Neuronal stem cell (in vitro differentiated cells): ENCODE data around the gene DKK2.

Experiments used
- DNase-seq: peaks from one replicate; pipeline ENCODE4 v3.0.0-alpha.2; 2013; ENCODE audit warnings: low spot score
- H2AFZ ChIP-seq: one replicate; pipeline ENCODE4 v1.6.1; 2013; ENCODE audit warnings: mild to moderate bottlenecking, low read length, inconsistent platforms
- H2AK5ac ChIP-seq: 2 replicates; pipeline ENCODE4 v1.6.1; 2013; ENCODE audit warnings: low read depth, mild to moderate bottlenecking, inconsistent platforms, low read length, moderate library complexity, mixed read lengths
- H2BK120ac ChIP-seq: 2 replicates; pipeline ENCODE4 v1.6.1; 2013; ENCODE audit warnings: low read depth, mild to moderate bottlenecking, inconsistent platforms, low read length, moderate library complexity, mixed read lengths
- H2BK12ac ChIP-seq: one replicate; pipeline ENCODE4 v1.6.1; 2013; ENCODE audit warnings: low read length, inconsistent platforms
- H2BK15ac ChIP-seq: 2 replicates; pipeline ENCODE4 v1.6.1; 2013; ENCODE audit warnings: mild to moderate bottlenecking, low read length, inconsistent platforms, mixed read lengths
- H2BK5ac ChIP-seq: one replicate; pipeline ENCODE4 v1.6.1; 2013; ENCODE audit warnings: inconsistent platforms, mild to moderate bottlenecking, low read length, moderate library complexity
- H3K14ac ChIP-seq: one replicate; pipeline ENCODE4 v1.6.1; 2013; ENCODE audit warnings: low read length, inconsistent platforms
- H3K18ac ChIP-seq: 2 replicates; pipeline ENCODE4 v1.6.1; 2013; ENCODE audit warnings: low read length, inconsistent platforms
- H3K23ac ChIP-seq: 2 replicates; pipeline ENCODE4 v1.6.1; 2013; ENCODE audit warnings: low read depth, mild to moderate bottlenecking, mixed read lengths, low read length, inconsistent platforms; ENCODE audit not compliant: poor library complexity
- H3K27ac ChIP-seq: replicated peaks from 3 replicates; pipeline ENCODE4 v1.5.1; 2013; ENCODE audit warnings: low read length, inconsistent platforms
- H3K27me3 ChIP-seq, 3 experiments: 2 replicates each; pipeline ENCODE4 v1.6.1; 2013; ENCODE audit warnings: low read length in 3 of 3, mild to moderate bottlenecking in 2 of 3, inconsistent platforms in 1 of 3, low read depth in 1 of 3, mixed read lengths in 1 of 3, moderate library complexity in 1 of 3; ENCODE audit not compliant: control insufficient read depth in 3 of 3, insufficient read depth in 3 of 3
- H3K36me3 ChIP-seq, 2 donors: replicated peaks in 1 of 2; 2 replicates each; pipeline ENCODE4 v1.6.1; 2013; ENCODE audit warnings: low read length in 2 of 2; ENCODE audit not compliant: control insufficient read depth in 2 of 2, insufficient read depth in 2 of 2
- H3K4ac ChIP-seq: 2 replicates; pipeline ENCODE4 v1.6.1; 2013; ENCODE audit warnings: inconsistent platforms, mild to moderate bottlenecking, low read length, moderate library complexity
- H3K4me1 ChIP-seq, 2 donors: 1 replicate in 1 of 2; 2 replicates in 1 of 2; pipeline ENCODE4 v1.6.1; 2013; ENCODE audit warnings: low read length in 2 of 2, low read depth in 1 of 2; ENCODE audit not compliant: control insufficient read depth in 2 of 2, insufficient read depth in 1 of 2
- H3K4me2 ChIP-seq: one replicate; pipeline ENCODE4 v1.6.1; 2013; ENCODE audit warnings: mild to moderate bottlenecking, low read length, inconsistent platforms; ENCODE audit not compliant: insufficient read depth, poor library complexity, severe bottlenecking
- H3K4me3 ChIP-seq, 2 donors: 2 replicates each; pipeline ENCODE4 v1.5.1; 2013; ENCODE audit warnings: low read length in 2 of 2, mild to moderate bottlenecking in 2 of 2, inconsistent platforms in 1 of 2, moderate library complexity in 1 of 2
- H3K79me1 ChIP-seq: one replicate; pipeline ENCODE4 v1.6.1; 2013; ENCODE audit warnings: low read depth, mild to moderate bottlenecking, inconsistent platforms, low read length, moderate library complexity
- H3K9ac ChIP-seq: one replicate; pipeline ENCODE4 v1.6.1; 2013; ENCODE audit warnings: mild to moderate bottlenecking, low read depth, low read length, inconsistent platforms; ENCODE audit not compliant: poor library complexity
- H3K9me3 ChIP-seq, 2 donors: replicated peaks in 1 of 2; 2 replicates each; pipeline versions ENCODE3 to v1.6.1; 2013; ENCODE audit warnings: low read length in 2 of 2, mild to moderate bottlenecking in 2 of 2, inconsistent platforms in 1 of 2, low read depth in 1 of 2, mixed read lengths in 1 of 2, moderate library complexity in 1 of 2; ENCODE audit not compliant: control insufficient read depth in 2 of 2, insufficient read depth in 1 of 2
- H4K8ac ChIP-seq: one replicate; pipeline ENCODE4 v1.6.1; 2013; ENCODE audit warnings: low read depth, mild to moderate bottlenecking, inconsistent platforms, low read length, moderate library complexity
- H4K91ac ChIP-seq: one replicate; pipeline ENCODE4 v1.6.1; 2013; ENCODE audit warnings: low read length, low read depth, mild to moderate bottlenecking, inconsistent platforms; ENCODE audit not compliant: poor library complexity
- WGBS, 2 donors: extraction: QIAGEN DNeasy Blood & Tissue Kit; methylation state at CpG; one replicate each; pipeline ENCODE4 v1.1.7; 2013; ENCODE audit warnings: missing lambda C conversion rate in 2 of 2, mixed read lengths in 1 of 2; ENCODE audit not compliant: insufficient read length in 2 of 2, insufficient replicate concordance in 1 of 2; ENCODE audit errors: extremely low coverage in 2 of 2; 5-methylcytosine and 5-hydroxymethylcytosine counted together

The DKK2 gene

DNA sequence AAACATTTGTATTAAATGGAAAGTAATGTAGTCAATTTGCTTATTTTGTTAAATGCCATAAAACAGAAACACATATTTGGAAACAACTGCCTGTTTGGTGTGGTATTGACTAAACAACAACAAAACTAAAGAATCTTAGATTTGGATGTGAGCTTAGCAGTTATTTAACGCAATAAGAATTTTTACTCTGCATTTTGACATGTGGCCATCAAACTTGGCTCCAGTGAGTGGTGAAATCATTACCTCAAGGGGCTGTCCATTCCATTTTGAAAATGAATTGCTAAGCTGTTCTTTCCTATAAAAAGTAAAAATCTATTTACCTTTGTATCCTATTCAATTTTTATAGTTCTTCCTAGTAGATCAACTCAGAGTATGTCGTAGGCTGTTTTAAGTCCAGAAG, 84.2 kb downstream of the DKK2 start:
- no peak overlapping the region for H3K27ac ChIP-seq
- no peak overlapping the region for H4K91ac ChIP-seq
- H2BK15ac ChIP-seq: no peak overlapping the region
- H3K4me2 ChIP-seq: no peak overlapping the region
- no peak overlapping the region for H4K8ac ChIP-seq
- H3K9me3 ChIP-seq: no peaks in the 10 kb centered on the region
- H3K27me3 ChIP-seq: no peaks in the 10 kb centered on the region
- H3K4me1 ChIP-seq: no peaks in the 10 kb centered on the region
- H3K36me3 ChIP-seq: no peaks in the 10 kb centered on the region
- H3K23ac ChIP-seq: no peak overlapping the region
- H2AK5ac ChIP-seq: no peak overlapping the region
- no peak overlapping the region for H2BK5ac ChIP-seq
- H2AFZ ChIP-seq: no peak overlapping the region
- DNase-seq: no peak
- no peak overlapping the region for H3K18ac ChIP-seq
- no peak overlapping the region for H3K4me3 ChIP-seq
- no peaks in the 10 kb centered on the region for H3K79me1 ChIP-seq
- H3K9ac ChIP-seq: no peak overlapping the region
- no peak overlapping the region for H3K14ac ChIP-seq
- no peak overlapping the region for H2BK12ac ChIP-seq
- H2BK120ac ChIP-seq: no peak overlapping the region
- WGBS, 2 donors: no CpG with 5 or more reads among the region's 2 CpGs
- no peak overlapping the region for H3K4ac ChIP-seq

DNA sequence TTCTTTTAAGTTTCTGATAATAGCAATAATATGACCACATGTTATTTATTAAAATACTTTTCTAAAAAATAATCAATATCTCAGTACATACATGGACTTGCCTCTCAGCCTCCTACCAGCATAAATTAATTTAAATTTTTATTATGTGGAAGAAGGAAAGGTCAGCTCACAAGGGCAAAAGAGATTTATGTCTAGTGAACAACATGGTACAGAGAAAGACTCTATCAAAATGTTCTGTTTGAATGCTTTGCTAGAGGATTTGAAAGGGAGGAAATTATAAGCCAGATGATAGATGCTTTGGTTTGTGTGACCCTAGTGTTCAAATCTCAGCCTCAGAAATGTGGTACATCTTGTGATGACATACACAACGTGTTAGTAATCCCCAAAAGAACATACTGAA, 94.3 kb downstream of the DKK2 start:
- Histone ChIP-seq H3K4me1 (no peaks in the 10 kb centered on the region), H3K9ac (no peak overlapping the region), H3K4ac (no peak overlapping the region), H3K79me1 (no peaks in the 10 kb centered on the region), H3K14ac (no peak overlapping the region), H2BK120ac (no peak overlapping the region), H2BK15ac (no peak overlapping the region), H4K8ac (no peak overlapping the region), H3K18ac (no peak overlapping the region), H3K4me3 (no peak overlapping the region), H2AK5ac (no peak overlapping the region), H3K23ac (no peak overlapping the region), H3K27me3 (no peaks in the 10 kb centered on the region), H2BK5ac (no peak overlapping the region), H2BK12ac (no peak overlapping the region), H2AFZ (no peak overlapping the region), H3K36me3 (no peaks in the 10 kb centered on the region), H3K9me3 (no peaks in the 10 kb centered on the region), H3K4me2 (no peak overlapping the region), H4K91ac (no peak overlapping the region), H3K27ac (no peak overlapping the region)
- no CpG with 5 or more reads among the region's 1 CpG for WGBS, 2 donors
- DNase-seq: no peak

DNA sequence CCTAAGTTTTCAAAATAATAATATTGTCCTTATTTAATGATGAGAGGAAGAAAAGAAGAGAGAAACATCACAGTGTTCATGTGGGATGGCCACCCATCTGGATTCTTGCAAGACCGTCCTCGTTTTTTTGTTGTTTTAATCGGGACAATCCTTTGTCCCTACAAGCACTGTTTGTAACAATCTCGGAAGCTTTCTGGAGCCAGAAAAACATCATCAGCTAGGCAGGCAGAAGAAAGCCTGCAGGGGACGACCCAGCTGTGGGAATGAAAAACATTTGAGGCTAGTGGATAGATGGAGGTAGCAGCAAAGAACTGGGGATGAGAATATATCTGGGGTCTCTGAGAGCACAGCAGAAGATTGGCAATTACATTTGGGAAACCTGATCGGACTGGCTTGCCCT, 105.6 kb downstream of the DKK2 start:
- Histone ChIP-seq H3K14ac (no peak overlapping the region), H3K36me3 (no peaks in the 10 kb centered on the region), H3K9me3 (no peaks in the 10 kb centered on the region), H2BK120ac (no peak overlapping the region), H3K79me1 (no peaks in the 10 kb centered on the region), H3K4me1 (no peaks in the 10 kb centered on the region), H2BK12ac (no peak overlapping the region), H2BK15ac (no peak overlapping the region), H4K8ac (no peak overlapping the region), H3K18ac (no peak overlapping the region), H3K4me3 (no peak overlapping the region), H3K9ac (no peak overlapping the region), H2AK5ac (no peak overlapping the region), H3K27me3 (no peaks in the 10 kb centered on the region), H2BK5ac (no peak overlapping the region), H4K91ac (no peak overlapping the region), H3K4me2 (no peak overlapping the region), H3K4ac (no peak overlapping the region), H2AFZ (no peak overlapping the region), H3K23ac (no peak overlapping the region), H3K27ac (no peak overlapping the region)
- no CpG with 5 or more reads among the region's 6 CpGs for WGBS, 2 donors
- DNase-seq: no peak

DNA sequence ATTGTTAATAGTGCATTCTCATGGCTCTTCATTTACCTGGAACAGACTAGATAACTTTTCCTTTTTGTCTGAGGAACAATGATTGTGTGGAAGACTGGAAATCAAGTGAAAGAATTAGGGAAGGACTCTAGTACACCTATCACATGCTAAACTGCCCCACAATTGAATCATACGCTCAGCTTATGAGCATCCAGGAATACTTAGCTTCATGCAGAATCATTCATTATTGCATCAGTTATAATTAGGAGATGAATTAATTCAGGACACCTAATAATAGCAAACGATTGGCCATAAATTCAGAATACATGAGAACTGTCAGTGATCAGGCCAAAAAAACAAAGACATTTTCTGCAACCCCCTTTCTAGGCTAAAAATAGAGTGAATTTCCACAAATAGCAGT, 106.9 kb downstream of the DKK2 start:
- Histone ChIP-seq H3K9ac (no peak overlapping the region), H3K4ac (no peak overlapping the region), H2BK12ac (no peak overlapping the region), H3K79me1 (no peaks in the 10 kb centered on the region), H3K4me1 (no peaks in the 10 kb centered on the region), H3K27ac (no peak overlapping the region), H2BK120ac (no peak overlapping the region), H4K91ac (no peak overlapping the region), H3K4me3 (no peak overlapping the region), H3K18ac (no peak overlapping the region), H3K27me3 (no peaks in the 10 kb centered on the region), H2AFZ (no peak overlapping the region), H2AK5ac (no peak overlapping the region), H3K36me3 (no peaks in the 10 kb centered on the region), H3K4me2 (no peak overlapping the region), H3K23ac (no peak overlapping the region), H4K8ac (no peak overlapping the region), H3K9me3 (no peaks in the 10 kb centered on the region), H3K14ac (no peak overlapping the region), H2BK5ac (no peak overlapping the region), H2BK15ac (no peak overlapping the region)
- no peak for DNase-seq
- no CpG with 5 or more reads among the region's 2 CpGs for WGBS, 2 donors
